Endometrial microvascular endothelial cells (primary cell): ENCODE measurements around the gene SEZ6. TPM values are rescaled to one million over a fixed set of nuclear protein-coding genes. Genes with fewer than 3 reads are reported as not detected.

Experiments used
- in situ Hi-C: cut with HindIII; loops from 2 replicates; pipeline ENCODE4 v1.10.0; 2017; ENCODE audit warnings: low sequenced_read_pairs, low pct_unique_long_range_greater_than_20kb; ENCODE audit errors: inconsistent ontology term
- total RNA-seq: library from RNA; depleted of rRNA; stranded (reverse); fragments of >200 nt; gene quantifications from one replicate; pipeline ENCODE4 v1.2.3, GENCODE V29; 2015; ENCODE audit errors: inconsistent ontology term

SEZ6 gene
- total RNA-seq, 1 donor from 2014 or later = not detected

DNA sequence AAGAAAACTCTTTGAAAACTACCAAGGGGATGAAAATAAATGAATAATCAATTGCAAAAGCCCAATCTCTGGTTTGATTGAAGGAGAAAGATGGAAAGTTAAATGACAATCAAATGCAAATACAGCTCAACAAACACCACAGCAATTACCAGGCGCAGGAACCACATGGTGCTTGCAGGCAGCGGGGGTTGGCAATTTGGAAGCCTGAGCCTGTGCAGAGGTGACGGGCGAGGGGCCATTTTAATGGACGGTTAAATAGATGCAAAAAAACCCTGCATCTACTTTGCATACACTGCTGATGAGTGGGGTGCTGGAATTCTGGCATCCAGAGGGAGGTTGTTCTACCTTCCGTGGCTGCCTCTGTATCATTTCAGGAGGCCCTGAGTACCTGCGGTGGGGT, 4.8 kb upstream of the SEZ6 start:
- in situ Hi-C loops = no loop called here

DNA sequence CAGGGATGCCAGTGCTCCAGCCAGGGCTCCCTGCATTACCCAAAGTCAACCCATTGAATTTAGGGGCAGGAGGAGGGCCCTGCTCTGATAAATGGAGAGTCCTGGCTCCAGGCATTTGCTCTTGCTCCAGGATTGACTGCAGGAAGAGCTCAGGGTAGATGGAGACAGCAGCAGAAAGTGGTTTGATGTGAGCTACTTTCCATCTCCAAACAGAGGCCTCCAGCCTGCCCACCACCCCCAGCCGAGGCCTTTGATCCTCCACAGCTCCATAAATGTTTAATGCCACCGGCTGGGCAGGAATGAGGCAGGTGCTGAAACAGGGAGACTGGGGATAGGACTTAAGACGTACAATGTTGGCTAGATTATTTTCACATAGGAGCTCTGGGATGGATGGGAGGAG, 4.3 kb upstream of the SEZ6 start:
- in situ Hi-C loops = no loop called here

DNA sequence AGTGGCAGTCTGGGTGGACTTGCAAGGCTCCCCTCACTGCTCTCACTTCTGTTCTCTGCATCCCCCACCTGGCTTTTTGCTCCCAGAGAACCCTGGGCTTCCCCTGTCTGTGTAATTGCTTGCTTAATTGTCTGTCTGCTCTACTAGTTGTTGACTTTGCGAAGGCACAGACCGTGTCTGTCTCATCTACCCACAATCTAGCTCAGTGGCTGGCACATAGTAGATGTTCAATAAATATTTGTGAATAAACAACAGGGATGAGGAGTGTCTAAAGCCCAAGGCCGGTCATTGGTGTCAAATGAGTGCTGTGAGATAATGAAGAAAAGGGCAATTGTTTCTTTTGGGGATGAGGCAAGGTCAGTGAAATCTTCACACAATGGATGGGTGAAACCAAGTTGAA, 2.8 kb upstream of the SEZ6 start:
- in situ Hi-C loops = no loop called here

DNA sequence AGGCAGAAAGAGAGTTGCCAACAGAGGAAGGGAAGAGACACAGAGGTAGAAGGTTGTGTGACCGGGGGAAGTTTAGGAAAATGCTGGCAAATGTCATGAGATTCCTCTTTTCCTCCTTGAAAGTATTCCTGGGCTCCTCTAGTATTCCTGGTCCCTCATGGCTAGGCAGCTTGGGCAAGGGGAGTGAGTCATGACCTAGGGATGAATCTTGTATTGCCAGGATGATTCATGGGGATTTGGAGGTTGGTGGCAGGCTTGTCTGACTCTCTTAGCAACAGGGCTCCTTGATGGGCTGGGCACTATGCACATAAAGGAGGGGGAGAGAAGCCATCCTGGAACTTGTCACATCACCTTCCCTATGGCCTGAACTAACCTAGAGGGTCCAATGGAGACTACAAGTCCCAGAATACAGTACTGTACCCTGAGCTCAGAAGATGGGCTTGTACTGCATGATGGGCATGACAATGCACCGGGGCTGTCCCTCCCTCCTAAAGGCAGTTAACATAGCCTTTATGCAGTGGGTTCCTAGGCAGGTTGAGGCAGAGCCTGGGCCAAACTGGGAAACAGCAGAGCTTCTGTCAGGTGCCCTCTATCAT, 2.1 kb upstream of the SEZ6 start:
- in situ Hi-C loops = no loop called here

DNA sequence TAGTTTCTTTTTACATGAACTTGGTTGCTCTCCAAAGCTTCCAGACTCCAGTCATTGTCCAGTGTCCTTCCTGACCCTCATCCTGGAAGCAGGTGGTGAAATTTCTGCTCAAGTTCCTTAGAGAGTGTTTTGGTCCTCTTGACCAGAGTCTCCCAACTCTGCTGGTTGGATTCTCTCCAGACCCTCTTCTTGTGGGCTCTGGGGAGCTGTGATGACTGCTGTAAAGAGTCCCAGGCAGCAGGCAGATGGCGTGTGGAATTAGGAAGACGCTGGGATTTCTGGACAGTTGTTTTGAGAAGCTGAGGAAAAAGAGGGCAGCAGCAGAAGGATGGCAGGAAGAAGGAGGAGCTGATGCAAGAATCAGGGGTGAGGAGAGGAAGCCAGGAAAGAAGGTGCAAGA, 1.6 kb upstream of the SEZ6 start:
- in situ Hi-C loops = no loop called here

DNA sequence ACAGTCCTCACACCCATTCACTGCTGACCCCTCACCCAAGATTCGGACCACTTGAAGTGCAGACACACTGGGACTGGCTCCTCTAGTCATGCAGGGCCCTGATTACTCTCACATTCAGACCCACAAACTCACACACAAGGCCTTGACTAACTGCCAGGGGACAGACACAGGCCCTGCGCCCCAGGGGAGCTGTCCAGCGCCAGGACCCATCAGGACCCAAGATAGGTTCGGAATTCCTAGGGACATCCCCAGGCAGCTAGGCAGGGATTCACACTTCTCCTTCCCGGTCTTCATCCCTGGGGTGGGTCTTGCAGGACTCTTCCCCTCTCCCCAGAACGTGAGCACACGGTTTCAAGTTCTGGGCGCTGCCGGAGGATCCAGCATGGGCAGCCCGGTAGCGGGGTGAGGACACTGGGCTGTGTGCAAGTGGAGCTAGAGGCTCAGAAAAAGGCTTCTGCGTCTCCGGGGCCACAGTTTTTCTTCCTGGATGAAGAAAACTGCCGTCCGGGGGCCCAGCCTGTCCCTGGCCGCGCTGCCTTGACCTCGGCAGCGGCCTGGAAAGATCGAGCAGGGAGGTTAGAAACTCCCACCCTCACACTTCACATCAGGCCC, 1.6 kb downstream of the SEZ6 start:
- in situ Hi-C loops = no loop called here

DNA sequence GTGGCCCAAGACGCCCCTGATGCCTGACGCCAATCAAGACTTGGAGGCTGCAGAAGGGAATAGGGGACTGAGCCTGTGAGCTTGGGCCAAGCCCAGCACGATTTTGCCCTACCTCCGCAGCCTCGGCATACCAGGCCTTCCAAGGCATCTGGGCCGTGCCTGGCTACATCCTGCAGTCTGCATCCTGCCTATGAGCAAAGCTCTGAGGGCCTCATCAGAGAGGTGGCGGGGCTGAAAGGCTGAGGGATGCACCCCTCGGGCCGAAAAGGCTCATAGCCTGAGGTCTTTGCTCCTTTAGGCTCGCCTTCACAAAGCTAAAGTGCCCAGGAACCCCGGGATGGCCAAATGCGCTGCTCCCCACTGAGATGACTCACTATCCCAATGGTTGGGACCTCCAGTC, 2.5 kb downstream of the SEZ6 start:
- in situ Hi-C loops = no loop called here

DNA sequence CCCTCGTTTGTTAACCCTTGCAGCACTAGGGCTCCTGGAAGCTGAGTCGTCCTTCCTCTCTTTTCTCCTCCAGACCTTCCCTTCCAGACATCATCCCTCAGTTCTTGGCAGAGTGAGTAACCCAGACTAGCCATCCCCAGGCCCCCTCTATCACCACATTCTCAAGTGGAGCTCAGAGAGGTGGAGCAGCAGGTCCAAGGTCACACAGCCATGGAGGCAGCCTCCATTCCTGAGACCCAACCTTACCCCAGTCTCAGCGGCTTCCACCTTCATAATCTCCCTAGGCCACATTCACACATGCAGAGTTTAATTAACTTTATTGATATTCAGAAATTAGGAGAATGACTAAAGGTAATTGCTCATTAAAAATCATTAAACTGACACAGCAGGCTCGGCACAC, 3.0 kb downstream of the SEZ6 start:
- in situ Hi-C loops = no loop called here

DNA sequence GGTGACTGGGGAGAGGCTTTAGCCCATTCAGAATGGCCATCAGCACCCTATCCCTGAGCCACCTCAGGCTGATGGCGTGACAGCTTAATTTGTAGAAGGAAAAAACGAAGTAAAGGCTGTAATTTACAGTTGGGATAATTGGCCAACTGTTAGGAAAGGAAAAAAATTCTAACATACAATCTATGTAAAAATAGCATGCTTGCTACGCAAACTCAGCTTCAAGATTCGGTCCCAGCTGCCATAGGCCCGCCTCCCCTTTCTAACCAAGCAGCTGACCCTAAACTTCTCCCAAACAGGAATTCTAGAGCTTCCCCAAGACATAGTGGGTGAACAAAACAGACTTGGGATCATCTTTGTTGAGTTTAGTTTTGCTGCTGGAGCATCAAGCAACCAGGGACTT, 4.9 kb downstream of the SEZ6 start:
- in situ Hi-C loops = no loop called here

DNA sequence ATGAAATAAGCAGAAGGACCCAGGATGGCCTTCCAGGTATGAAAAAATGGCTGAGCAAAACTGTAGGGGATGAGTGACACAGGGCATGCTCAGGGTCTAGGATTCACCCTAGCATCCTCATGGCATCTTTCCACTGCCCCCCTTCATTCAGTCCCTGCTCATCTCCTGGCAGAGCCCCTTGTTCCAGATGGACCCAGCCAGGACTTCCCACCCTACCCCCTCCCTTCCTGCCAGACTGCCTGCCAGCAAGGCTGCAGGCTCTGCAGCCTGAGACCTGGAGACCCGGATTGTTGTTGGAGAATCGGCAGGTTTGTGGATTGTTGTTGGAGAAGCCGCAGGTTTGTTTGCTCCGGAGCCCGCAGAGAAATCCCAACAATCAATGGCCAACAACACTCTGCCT, 6.6 kb downstream of the SEZ6 start:
- in situ Hi-C loops = no loop called here

DNA sequence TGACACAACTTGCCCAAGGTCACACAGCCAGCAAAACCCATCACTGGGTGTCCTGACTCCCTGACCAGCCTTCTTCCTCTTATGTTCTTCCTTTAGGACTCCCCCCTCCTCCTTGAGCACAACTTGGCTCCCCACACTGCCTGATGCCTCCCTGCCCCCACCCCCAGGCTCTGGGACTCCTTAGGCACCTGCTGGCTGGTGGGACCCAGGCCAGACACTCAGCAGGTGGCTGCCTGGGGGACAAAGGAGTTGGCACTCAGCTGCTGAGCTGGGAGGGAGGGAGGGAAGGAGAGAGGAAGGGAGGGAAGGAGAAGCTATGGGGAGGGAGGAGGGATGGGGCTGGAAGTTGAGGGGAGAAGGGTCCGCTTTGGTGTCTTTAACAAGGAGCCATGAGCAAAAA, 8.0 kb downstream of the SEZ6 start:
- in situ Hi-C loops = no loop called here

DNA sequence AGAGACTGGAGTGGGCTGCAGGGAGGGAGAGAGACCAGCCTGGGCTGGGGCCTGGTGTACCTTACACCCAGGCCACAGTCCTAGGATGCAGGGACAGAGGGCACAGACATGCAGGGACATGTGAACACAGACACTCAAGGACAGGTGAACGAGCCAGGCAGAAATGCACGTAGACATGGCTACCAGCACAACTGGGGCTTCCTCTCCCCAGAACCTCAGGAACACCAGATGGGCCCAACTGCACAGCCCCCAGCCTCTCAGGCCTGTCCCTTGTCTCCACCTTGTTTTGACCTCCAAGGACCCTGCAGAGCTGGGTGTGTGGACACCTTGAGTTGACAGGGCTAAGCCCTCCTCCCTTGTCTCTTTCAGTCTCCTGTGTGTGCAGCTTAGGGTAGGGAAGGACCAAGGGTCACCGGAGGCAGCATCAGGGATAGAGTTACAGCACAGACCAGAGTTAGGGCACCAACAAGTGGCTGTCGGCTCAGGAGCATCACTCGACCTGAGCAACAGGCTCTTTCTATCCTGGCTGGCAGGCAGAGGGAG, 9.2 kb downstream of the SEZ6 start:
- in situ Hi-C loops = no loop called here

DNA sequence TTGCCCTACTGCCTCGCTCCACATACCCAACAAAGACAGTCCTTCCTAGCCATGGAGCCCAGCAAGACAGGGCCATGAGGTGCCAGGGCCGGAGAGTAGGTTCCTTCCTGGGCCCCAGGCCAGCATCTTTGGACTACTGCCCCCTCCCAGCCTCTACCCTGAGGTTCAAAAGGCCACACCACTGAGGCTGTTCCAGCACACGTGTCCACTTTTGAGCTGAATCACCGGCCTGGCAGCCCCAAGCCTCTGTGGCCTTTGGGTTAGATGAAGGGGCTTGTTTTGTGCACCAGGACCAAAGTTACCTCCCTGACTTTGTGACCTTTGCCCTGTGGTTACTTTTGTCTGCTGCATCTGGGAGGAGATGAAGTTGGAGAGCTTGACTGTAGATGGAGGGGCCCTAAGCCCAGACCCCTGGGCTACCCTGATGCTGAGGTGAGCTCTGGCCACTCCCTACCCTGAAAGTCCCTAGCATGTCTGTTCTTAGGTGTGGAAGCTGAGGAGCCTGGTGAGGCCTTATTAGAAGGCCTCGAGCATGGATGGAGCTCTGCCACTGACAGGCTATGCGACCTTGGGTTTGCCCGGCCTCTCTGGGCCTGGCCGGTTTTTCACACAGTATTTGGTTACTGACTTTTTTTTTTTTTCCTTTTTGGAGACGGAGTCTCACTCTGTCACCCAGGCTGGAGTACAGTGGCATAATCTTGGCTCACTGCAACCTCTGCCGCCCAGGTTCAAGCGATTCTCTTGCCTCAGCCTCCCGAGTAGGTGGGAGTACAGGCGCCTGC, 12.0 kb downstream of the SEZ6 start:
- in situ Hi-C loops = no loop called here

DNA sequence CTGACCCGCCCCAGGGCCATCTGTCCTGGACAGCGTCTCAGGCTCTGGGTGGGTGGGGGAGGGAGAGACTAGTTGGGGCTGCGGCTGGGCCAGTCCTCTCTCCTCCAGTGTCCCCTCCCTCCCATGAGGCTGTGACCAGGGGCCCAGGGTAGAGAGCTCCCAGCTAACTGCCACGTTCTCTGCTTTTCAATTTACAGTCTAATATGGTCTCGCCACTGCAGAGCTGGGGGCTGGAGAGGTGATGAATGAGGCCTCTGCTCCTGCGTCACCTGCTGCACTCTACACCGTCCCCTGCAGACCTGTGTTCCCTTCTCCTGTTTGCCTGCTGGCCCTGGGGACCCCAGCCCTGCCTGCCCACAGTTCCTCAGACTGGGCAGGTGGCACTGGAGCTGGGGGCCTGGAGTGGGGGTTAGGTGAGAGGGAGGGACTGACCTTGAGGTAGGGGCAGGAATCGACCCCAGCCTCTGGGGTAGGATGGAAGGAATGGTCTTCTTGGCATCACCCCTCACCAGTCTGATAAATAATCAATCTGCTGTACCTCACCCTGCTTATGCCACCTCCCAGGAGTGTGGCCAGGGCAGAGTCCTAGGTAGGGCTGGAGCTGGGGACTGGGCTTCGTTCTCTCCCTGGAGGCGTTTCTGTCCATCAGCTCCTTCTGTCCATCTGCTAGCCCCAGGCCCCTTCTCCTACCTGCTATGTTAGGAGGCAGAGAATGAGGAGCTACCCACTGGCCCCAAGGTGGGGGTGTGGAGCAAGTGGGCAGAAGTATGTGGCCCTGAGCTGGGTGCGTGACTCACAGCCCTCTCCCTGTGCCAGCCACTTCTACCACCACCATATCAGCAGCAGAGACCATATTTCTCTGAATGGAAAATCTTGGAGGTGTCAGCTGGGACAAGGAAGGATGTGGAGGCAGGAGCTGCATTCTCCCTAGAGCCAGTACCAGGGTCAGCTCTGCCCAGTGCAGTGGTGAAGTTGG, 12.9 kb downstream of the SEZ6 start:
- in situ Hi-C loops = no loop called here

DNA sequence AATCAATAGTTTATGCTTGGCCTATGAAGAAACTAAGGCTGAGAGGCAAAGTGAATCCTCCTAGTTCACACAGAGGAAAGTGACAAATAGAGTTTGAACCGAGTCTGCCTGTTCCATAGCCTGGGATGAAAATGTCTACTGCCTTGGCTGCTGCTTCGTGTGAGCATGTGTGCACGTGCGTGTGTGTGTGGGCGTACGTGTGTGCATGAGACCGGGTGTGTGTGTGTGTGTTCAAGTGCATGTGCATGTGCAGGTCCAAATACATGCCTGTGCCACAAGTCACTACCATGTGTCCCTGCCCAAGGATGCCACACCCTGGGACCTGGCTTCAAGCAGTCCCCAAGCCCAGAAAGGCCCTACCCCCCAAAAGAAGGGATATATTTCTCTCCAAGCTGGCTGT, 13.6 kb downstream of the SEZ6 start:
- in situ Hi-C loops = no loop called here

DNA sequence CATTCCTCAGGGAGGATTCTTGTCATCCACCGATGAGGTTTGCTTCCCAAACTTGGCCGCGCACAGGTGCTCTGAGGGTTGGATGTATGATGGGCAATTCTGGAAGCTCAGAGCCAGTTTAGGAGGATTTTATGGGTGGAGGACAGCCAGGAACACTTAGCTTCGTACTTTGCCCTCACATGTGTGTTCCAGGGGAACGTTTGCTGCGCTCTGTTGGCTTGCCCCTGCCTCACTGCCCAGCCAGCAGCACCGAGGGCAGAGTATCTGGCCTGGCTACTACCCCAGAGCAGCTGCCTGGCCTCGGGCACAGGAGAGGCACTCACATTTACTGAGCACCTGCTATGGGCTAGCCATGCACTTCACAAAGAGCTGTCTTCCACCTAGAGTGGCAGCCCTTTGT, 14.1 kb downstream of the SEZ6 start:
- in situ Hi-C loops = no loop called here

DNA sequence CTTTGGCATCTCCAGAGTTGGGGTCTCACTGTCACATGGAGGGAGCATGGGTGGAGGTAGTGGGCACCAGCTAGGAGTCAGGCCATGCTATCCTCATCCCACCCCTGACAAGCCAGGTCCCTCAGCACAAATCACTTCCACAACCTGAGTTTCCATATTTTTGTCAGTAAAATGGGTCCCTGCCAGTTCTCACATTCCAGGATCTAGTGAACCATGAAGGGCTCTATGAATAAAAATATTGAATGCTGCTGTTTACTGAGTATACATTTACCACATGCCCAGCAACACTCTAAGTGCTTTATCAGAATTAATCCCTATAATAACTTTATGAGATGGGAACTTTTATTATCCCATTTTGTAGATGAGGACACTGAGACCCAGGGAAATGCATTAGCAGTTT, 16.8 kb downstream of the SEZ6 start:
- in situ Hi-C loops = no loop called here

DNA sequence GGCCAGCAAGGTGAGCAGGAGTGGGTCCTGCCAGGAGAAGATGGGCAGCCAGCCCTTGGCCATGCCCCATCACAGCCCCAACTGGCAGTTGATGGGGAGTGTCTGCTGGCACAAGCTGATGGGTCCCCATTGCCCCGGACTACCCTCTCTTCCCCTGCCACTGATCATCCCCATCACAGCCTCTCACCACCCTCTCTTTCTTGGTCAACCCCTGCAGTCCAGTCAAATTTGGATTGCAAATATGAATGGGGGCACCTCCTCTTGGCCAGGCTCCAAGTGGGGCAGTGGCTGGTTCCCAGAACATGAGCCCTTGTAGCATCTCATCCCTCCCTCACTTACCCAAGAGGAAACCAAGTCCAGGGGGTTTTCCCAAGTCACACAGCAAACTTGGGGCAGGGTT, 17.4 kb downstream of the SEZ6 start:
- in situ Hi-C loops = no loop called here
